Nucleus accumbens (tissue), 56 donors: Measurements from ENCODE around the gene TAOK3.
"Not testable (repeated sequence)": the region's sequence is repeated elsewhere in the genome, so short reads cannot be mapped to it uniquely, and the experiment has no call there.

Experiments used
- DNase-seq, 56 donors: peaks; one replicate each; lab custom pipeline; 2025; lab: John Stamatoyannopoulos, UW

The TAOK3 gene

DNA sequence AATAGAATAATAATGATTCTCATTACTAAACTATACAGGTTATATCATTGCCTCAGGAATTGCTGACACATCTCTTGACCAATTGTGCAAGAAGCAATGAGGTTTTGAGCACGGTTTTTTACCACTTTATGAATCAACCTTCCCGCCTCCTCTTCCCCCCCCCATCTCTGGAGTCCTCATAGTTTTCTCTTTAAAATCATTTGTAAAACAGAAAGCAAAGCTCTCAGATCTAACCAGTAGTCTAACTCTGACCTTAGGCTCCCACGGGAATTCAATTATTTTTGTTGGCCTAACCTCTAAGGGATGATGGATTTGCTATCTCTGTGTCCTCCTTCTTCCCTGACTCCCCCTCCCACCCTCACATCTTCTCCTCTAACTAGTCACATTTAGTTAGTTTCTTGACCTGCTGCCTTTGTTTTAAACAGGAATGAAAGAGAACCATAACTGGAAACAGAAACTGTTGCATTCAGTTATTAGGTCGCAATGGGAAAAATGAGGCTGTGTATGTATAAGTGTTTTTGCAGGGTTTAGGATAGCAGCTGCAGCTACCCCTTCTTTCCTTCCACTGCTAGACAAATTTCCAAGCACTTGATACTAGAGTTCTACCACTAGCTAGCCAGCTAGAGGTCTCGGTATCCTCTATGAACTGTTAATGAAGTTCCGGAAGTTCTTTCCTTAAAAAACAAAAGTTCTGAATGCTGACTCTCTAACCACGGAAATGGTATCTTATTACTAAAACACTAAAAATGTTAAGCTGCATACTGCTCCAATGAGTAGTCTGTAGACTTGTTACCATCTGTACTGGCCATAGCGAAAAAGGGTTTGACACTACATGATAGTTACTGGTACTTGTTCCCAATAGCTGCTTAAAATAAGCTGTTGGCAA lies 65.4 kb downstream of the TAOK3 start:
- DNase-seq: no peak

DNA sequence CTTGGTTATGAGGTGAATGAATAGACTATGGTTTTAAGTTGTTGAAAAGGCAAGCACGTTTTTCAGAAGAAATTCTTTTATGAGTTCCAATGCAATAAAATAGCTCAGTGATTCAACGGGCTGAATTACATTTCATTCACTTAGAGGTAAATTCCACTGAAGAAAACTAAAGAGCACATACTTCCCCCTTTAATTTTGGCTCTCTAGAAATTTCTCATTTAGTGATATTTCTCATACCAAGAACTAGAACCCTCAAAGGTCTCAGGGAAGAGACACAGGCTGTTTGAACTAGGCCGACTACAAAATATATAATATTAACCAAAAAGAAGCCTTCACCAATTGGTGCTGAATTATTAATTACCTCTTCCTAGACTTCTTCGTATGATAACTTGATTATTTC lies 68.6 kb downstream of the TAOK3 start:
- no peak for DNase-seq

DNA sequence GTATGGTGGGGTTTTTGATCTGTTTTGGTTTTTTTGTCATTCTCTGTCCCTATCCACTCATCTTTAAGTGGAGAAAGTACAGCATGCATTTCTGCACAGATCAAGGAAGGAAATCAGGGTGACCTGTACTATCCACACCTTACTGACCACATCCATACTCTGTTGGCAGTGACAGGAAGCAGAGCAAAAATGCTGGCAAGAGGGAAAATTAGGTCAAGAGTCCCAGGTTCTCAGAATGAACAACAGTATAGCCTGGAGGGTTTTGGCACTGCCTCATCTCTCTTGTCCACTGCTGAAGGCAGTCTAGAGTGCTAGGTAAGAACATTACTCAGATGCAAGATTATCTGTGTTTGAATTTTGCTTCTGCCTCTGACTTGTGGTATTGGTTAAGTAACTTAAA lies 70.7 kb downstream of the TAOK3 start:
- DNase-seq: no peak

DNA sequence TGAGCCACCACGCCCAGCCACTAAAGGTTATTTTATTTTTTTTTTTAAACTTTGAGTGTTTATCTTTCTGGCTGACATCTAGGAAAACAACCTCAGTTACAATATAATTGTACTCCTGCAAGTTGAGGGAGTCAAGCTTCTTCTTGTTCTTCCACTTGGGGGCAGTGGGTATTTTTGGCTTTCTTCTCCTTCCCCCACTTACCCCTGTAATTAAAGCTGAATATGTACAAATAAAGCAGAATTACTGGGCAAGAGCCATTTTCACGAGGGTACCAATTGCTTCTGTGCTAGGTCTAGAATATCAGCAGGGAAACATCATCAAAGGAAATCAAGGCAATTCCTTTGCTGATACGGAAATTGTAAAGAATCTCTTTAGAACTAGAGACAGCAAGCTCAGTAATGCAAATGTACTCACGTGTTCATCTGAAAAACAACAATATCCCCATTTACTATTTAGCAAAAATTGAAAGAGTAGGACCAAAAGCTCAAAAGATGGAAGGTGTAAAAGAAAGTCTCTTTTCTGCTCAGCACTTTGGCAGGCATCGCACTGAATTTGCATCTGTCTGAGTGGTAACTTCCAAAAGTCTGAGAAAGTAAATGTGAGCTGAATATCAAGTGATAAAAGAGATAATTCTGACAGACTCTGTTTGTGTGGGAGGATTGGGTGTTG lies 72.8 kb downstream of the TAOK3 start:
- peak in 38 of 56 donors; percentile 0 to 68 (median 13) for DNase-seq

DNA sequence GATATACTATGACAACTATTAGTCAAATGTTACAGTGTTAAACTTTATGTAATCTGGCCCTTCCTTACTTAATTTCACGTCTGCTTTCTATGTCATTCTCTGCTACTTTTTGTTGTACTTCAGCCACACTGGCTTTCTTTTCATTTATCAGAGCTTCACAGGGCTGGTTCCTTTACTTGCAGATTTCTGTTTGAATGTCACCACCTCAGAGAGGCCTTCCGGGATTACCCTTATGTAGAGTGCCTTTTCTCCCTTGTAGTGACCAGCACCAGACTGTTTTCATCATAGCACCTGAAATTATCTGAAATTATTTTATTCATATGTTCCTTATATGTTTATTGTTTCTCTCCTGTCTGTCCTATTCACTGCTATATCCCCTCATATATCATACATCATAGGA lies 75.4 kb downstream of the TAOK3 start:
- DNase-seq: no peak

DNA sequence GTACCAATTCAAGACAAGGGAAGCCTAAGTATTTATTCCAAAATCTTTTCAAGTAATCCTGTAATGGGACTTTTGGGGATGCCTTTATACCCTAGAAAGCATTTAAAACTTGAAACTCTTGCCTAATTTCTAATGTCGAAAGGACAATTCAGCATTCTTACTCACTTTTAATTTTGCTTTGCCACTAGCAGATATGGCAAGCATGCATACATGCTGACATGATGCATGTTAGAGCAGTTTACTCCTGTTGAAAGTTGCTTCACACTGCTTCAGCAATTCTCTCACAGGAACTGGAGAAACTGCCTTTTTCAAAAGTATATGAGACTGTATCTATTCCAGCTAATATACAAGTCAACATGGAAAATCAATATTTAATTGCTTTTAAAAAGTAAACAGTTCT lies 79.9 kb downstream of the TAOK3 start:
- DNase-seq: no peak

DNA sequence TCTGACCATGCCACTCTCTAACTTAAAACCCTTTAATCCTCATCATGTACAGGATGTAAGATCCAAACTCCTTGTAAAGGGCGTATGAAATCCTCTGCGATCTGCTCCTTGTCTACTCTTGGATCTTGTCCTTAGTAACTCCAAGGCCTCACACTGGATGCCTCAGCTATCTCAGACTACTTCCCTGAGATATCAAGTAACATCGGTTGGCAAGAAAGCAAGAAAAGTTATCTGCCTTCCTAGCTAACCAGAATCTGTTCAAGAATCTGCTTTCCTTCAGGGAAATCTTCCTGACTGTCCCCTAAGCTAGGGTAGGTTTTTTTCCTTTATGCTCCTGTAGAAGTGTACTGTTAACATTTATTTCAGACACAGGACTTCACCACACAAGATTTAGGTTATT lies 82.6 kb downstream of the TAOK3 start:
- no peak for DNase-seq

DNA sequence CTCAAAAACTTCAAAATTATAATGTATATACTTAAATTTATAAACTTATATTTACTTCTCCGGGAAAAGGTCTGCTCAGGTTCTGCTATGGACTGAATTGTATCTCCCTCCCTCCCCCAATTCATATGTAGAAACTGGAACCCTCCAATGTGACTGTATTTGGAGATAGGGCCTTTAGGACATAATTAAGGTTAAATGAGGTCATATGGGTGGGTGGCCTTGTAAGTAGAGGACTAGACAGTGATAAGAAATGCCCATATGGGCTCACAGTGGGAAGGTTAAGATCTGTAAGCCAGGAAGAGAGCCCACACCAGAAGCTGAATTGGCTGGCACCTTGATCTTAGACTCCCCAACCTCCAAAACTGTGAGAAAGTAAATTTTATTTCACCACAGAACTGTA lies 84.5 kb downstream of the TAOK3 start:
- no peak for DNase-seq

DNA sequence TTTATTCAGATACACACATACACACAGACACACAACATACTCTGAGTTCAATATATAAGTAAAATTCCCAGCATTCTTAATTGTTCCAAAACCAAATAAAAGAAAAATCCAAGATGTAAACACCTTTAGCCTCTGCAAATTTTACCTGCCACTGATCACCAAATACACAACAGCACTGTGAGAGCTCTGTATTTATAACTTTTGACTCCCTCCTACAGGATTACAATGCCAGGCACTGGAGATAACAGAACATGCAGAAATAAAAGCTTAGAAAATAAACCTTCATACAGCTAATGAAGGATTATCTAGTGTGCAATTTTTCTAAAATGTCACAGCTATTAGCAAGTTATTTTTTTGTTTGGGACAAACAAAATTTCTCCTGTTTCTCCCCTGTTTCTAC lies 85.0 kb downstream of the TAOK3 start:
- no peak for DNase-seq

DNA sequence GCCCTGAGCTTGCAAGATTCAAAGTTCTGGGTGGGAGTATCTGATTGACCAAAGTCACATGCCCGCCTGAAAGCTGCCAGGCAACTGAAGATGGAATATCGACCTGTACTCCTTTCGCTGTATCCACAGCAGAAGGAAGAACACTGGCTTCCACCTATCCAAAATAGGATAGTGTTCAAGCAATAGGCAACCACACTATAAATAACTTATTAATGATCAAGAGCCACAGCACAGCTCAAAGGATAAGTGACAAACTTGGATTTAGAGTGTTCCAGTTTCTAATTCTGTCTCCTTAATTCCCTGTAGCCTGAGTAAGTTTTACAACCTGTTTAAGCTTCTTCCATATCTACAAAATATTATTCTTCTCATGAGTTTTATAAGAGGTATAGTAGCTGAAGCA lies 89.9 kb downstream of the TAOK3 start:
- no peak for DNase-seq

DNA sequence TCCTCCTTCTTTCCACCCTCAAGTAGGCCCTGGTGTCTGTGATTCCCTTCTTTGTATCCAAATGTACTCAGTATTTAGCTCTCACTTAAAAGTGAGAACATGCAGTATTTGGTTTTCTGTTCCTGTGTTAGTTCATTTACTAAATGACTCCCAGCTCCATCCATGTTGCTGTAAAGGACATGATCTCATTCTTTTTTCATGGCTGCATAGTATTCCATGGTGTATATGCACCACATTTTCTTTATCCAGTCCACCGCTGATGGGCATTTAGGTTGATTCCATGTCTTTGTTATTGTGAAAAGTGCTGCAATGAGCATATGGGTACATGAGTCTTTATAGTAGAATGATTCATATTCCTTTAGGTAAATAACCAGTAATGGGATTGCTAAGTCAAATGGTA lies 94.4 kb downstream of the TAOK3 start:
- DNase-seq: not testable (repeated sequence)

DNA sequence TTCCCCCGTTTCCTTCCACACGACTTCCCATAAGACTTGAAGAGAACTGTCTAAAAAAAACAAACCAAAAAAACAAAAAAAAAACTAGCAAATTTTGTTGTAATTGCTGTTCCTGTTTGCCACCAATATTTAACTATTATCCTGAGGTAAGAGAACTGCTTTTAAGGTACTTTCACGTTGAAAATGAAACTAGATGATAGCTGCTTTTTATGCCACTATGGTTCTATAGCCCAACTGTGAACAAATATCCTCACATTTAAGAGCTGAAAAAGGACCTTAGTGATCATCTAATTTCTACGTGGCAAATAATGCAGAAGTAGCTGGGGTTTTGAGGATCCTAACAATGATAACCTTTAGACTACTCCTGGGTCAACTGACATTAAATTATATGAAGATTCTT lies 98.6 kb downstream of the TAOK3 start:
- DNase-seq: no peak

DNA sequence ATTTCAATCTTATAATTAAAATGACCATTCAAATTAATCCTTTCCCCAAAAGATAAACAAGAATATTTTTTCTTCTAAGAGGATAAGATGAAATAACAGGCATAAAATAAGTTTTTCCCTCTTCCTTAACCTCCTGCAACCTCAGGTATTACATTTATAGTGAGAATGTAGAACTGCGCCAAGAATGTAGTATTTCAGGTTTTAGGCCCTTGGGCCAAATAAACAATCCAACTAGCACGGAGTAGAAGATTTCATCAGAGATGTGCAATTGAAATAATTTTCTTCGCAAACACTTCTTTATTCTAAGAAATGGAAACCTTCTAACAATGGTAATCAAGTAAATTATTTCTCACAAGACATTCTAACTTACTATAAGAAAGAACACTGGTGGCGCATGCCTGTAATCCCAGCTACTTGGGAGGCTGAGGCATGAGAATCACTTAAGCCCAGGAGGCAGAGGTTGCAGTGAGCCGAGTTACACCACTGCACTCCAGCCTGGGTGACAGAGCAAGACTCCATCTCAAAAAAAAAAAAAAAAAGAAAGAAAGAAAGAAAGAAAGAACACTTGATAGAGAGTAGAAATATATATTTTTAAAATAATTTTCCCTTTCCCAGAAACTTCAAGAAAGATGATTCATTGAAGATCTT lies 100.8 kb downstream of the TAOK3 start:
- DNase-seq: no peak

DNA sequence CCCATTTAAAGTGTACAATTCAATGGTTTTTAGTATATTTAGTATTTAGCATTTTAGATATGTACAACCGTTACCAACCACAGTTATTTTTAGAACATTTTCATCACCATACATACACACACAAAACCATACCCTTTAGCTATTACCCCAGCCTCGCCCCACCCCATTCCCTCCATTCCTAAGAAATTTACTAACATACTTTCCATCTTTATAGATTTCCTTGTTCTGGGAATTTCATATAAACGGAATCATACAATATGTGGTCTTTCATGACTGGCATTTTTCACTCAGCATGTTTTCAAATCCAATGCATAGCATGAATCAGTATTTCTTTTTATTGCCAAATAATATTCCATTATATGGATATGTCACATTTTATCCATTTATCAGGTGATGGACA lies 101.5 kb downstream of the TAOK3 start:
- no peak for DNase-seq

DNA sequence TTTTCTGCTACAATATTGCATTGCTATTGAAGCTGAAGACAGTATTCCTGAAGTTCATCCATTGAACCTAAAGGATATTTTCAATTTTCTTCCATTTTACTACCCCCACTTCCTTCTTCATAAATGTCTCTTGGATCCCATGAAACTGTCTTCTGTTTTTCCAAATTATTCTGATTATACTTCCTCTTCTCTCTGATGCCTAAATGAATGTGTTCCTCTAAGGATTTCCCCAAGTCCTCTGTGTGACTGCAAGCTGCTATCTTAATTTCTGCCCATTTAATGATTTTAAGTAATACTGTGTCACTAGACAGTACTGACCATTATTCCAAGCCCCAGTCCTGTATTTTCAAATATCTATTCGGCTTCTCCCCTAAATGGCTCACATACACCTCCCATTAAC lies 102.9 kb downstream of the TAOK3 start:
- DNase-seq: no peak

DNA sequence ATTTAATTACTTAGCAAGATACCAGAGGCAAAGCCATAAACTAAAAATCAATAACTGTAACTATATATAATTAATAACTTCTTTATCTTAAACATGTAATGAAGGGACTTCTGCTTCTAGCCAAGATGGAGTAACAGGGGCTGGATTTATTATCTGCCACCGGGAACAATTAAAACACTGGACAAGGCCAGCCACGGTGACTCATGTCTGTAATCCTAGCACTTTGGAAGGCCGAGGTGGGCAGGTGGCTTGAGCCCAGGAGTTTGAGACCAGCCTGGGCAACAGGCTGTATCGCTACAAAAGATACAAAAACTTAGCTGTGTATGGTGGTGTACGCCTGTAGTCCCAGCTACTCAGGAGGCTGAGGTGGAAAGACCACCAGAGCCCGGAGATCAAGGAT lies 113.6 kb downstream of the TAOK3 start:
- no peak for DNase-seq

DNA sequence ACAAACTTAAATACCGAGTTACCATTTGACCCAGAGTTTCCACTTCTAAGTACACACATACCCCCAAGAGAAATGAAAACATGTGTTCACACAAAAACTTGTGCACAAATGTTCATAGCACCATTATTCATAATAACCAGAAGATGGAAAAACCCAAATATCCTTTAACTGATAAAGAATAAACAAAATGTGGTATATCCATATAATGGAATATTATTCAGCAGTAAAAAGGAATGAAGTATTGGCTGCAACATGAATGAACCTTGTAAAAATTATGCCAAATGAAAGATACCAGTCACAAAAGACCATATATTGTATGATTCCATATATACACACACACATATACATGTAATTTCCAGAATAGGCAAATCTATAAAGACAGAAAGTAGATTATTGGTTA lies 116.4 kb downstream of the TAOK3 start:
- no peak for DNase-seq

DNA sequence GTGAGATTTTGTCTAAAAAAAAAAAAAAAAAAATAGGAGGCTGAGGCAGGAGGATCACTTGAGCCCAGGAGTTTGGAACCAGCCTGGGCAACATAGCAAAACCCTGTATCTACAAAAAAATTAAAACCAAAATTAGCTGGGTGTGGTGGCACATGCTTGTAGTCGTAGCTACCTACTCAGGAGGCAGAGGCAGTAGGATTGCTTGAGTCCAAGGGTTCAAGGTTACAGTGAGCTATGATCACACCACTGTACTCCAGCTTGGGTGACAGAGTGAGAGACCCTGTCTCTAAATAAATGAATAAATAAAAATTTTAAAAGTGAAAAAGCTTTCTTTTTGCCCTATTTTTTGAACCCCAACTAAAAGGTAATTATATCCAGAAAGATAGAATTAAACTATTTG lies 123.2 kb downstream of the TAOK3 start:
- no peak for DNase-seq

DNA sequence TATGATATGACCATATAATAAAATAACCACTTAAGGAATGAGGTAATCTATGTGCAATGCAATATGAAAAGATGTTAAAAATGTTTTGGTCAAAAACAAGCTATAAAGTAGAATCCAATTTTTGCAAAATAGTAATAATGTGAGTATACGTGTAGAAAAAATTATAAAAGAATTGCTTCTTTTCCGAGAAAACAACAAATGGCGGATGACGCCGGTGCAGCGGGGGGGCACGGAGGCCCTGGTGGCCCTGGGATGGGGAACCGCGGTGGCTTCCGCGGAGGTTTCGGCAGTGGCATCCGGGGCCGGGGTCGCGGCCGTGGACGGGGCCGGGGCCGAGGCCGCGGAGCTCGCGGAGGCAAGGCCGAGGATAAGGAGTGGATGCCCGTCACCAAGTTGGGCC lies 126.8 kb downstream of the TAOK3 start:
- DNase-seq: not testable (repeated sequence)

DNA sequence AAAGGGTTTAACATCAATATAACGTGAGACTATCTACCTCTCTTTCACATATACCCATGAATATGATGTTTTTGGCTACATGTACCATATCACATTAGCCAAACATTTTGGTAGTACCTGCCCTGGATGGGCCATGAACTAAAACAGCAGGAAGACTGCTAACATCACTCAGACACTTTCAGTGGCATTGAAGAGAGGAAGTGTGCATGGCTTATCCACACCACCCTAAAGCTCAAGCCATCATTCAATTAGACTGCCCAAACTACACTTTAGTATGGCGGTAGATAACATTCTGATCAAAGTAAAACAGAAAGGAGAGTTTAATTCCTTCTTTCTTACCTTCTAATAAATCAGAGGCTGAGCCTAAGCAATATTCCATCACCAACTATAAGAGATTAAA lies 133.8 kb downstream of the TAOK3 start:
- DNase-seq: no peak

DNA sequence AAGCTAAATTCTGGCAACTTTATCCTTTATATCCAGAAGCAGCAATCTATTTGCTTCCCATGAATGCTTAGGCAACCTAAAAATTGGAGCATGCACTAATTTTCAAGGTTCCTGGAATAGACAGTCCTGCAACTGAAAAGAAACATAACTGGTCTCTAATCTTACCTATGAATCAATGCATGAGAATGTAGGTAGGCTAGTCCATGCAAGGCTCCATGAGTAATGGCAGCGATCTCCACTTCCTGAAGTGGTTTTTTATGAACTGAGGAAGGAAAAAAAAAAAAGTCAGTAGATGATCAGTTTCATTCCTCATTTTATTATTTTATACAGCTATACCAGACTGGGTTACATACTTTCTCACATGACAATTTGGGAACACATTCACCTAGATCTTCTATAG lies 134.8 kb downstream of the TAOK3 start:
- no peak for DNase-seq
